GM21526 (cell line): Measurements from ENCODE around the gene TGM6.
A peak's percentile ranks its signal among the peaks of the same experiment; 100 is the strongest.

Experiments used
- ATAC-seq: cut with Tn5 transposase; IDR thresholded peaks from one replicate; pipeline ENCODE4 v1.9.1; 2021; ENCODE audit warnings: moderate library complexity; ENCODE audit not compliant: unreplicated experiment, low FRiP score

TGM6 gene

GRCh38 chr20:2449386-2449785 lies 68.7 kb downstream of the TGM6 start:
- ATAC-seq, result no peak

- no peak for ATAC-seq
Measured at GRCh38 chr20:2451422-2451821, 70.7 kb downstream of the TGM6 start.

GRCh38 chr20:2451939-2452732 lies 71.4 kb downstream of the TGM6 start:
- no peak for ATAC-seq

GRCh38 chr20:2453792-2454191 lies 73.1 kb downstream of the TGM6 start:
- ATAC-seq, result no peak

GRCh38 chr20:2455771-2456497 lies 75.2 kb downstream of the TGM6 start:
- ATAC-seq, result no peak

- no peak for ATAC-seq
Measured at GRCh38 chr20:2458919-2459499, 78.3 kb downstream of the TGM6 start.

- no peak for ATAC-seq
Measured at GRCh38 chr20:2459981-2460751, 79.5 kb downstream of the TGM6 start.

- ATAC-seq, result no peak
Measured at GRCh38 chr20:2460752-2461424, 80.2 kb downstream of the TGM6 start.

GRCh38 chr20:2462484-2462883 lies 81.8 kb downstream of the TGM6 start:
- ATAC-seq, result no peak

GRCh38 chr20:2463616-2464365 lies 83.1 kb downstream of the TGM6 start:
- no peak for ATAC-seq

GRCh38 chr20:2465100-2465499 lies 84.4 kb downstream of the TGM6 start:
- ATAC-seq, result no peak

GRCh38 chr20:2467412-2467811 lies 86.7 kb downstream of the TGM6 start:
- ATAC-seq, result no peak

- ATAC-seq, result no peak
Measured at GRCh38 chr20:2468581-2469407, 88.1 kb downstream of the TGM6 start.

- peak; percentile 39 for ATAC-seq
Measured at GRCh38 chr20:2469991-2470422, 89.3 kb downstream of the TGM6 start.

GRCh38 chr20:2470423-2471193 lies 89.9 kb downstream of the TGM6 start, which contains the start of gene SNRPB:
Gene SNRPB (minus strand): TSS chr20:2470789. CDS start chr20:2470690, 99 bp downstream.
- peak; percentile 97 for ATAC-seq

GRCh38 chr20:2473516-2473915 lies 92.8 kb downstream of the TGM6 start:
- no peak for ATAC-seq

- ATAC-seq, result no peak
Measured at GRCh38 chr20:2475850-2476741, 95.4 kb downstream of the TGM6 start.
